AG04450 (cell line): Measurements from ENCODE around the gene LMAN1L. TPM values are rescaled to one million over a fixed set of nuclear protein-coding genes. Genes with fewer than 3 reads are reported as not detected.

Source experiments
- CTCF ChIA-PET: fragments of 300-600, 350-600 bp; formaldehyde crosslinking; extraction: SDS; loops from one replicate; lab custom pipeline; 2022; ENCODE audit warnings: antibody characterized with exemption, inconsistent platforms; lab: Charles Lee
- POLR2A ChIA-PET: fragments of 350-600 bp; formaldehyde crosslinking; extraction: SDS; loops from one replicate; lab custom pipeline; 2021; ENCODE audit warnings: antibody characterized with exemption, inconsistent platforms; lab: Yijun Ruan, JAX
- DNase-seq: peaks from one replicate; pipeline ENCODE4 v3.0.0-alpha.2; 2011; ENCODE audit warnings: low read depth, low spot score
- H3K27ac ChIP-seq: one replicate; pipeline ENCODE4 v1.5.1; 2012; ENCODE audit warnings: low read depth, low read length, control low read depth
- H3K27me3 ChIP-seq: one replicate; pipeline ENCODE4 v1.6.0; 2012; ENCODE audit warnings: low read length; ENCODE audit not compliant: control insufficient read depth, insufficient read depth
- H3K4me3 ChIP-seq: 2 replicates; pipeline ENCODE4 v1.5.1; 2011; ENCODE audit warnings: mild to moderate bottlenecking, low read depth, low read length, control low read depth
- H3K9me3 ChIP-seq: 2 replicates; pipeline ENCODE4 v1.5.1; 2012; ENCODE audit warnings: low read length; ENCODE audit not compliant: control insufficient read depth, insufficient read depth
- polyA plus RNA-seq: library from polyadenylated mRNA; depleted of rRNA; stranded (reverse); fragments of >200 nt; gene quantifications from 2 replicates; pipeline ENCODE4 v1.2.3, GENCODE V29; 2011
- TF ChIP-seq, protein P1 (sequence below): IDR thresholded peaks from 2 replicates; pipeline ENCODE4 v1.5.1; 2011; ENCODE audit warnings: low read depth, low read length, control low read depth, inconsistent platforms

LMAN1L gene
- polyA plus RNA-seq, 1 experiment: not detected

DNA sequence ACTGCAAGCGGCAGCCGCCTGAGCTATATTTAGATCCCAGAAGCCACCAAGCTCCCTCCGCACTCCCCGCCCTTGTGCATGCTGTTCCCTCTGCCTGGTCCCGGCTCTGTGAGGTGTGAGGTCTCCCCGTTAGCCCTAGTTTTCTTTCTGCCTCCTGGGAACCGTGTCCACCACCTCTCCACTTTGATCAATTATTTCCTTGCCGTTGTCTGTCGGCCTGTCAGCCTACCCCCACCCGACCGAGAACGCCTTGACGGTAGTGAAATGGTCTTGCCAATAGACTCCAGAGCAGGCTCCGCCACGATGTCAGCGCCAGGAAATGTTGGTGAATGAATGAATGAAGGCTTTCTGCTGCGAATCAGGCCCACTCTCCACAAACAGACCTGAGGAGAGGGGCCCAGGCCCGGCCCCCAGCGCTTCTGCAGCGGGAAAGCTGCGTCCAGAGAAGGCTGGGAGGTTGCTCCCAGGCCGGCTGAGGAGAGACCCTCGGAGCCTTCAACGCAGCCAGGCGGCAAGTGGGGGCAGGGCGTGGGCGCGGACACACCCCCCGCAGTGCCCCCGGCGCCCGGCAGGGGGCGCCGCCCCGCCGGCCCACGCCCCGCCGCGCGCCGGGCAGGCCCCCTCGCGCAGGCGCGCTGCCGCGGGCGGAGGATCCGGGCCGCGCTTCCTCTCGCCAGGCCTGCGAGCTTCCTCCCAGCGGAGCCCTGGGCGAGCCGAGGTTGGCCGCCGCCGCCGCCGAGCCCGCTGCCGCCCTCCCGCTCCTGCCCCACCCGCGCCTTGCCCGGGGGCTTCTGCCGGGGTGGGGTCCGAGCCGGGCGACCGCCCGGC lies 31.0 kb upstream of the LMAN1L start, which contains the start of gene CSK:
Gene CSK (plus strand): TSS at position 650 of the 828 bp plus-strand sequence. CDS start 16,218 bp downstream, outside the sequence.
- H3K9me3 ChIP-seq: no peaks in the 10 kb centered on the region
- TF ChIP-seq, protein P1, sequence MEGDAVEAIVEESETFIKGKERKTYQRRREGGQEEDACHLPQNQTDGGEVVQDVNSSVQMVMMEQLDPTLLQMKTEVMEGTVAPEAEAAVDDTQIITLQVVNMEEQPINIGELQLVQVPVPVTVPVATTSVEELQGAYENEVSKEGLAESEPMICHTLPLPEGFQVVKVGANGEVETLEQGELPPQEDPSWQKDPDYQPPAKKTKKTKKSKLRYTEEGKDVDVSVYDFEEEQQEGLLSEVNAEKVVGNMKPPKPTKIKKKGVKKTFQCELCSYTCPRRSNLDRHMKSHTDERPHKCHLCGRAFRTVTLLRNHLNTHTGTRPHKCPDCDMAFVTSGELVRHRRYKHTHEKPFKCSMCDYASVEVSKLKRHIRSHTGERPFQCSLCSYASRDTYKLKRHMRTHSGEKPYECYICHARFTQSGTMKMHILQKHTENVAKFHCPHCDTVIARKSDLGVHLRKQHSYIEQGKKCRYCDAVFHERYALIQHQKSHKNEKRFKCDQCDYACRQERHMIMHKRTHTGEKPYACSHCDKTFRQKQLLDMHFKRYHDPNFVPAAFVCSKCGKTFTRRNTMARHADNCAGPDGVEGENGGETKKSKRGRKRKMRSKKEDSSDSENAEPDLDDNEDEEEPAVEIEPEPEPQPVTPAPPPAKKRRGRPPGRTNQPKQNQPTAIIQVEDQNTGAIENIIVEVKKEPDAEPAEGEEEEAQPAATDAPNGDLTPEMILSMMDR: peak; percentile 48
- no peak within 1 kb of the TSS for H3K27ac ChIP-seq
- peak within 1 kb of the TSS; percentile 90 for H3K4me3 ChIP-seq
- POLR2A ChIA-PET: interaction anchor here (1.5 kb wide), 1 partner anchor 156 kb away, joined by 4 read pairs; the partner anchor contains the start of gene COX5A
- no peaks in the 10 kb centered on the region for H3K27me3 ChIP-seq
- CTCF ChIA-PET: interaction anchor here (0.5 to 3.8 kb wide), 14 partner anchors 11 to 403 kb away, joined by 3 to 54 read pairs (median 4); no protein-coding TSS in a partner anchor
- DNase-seq: no peak

DNA sequence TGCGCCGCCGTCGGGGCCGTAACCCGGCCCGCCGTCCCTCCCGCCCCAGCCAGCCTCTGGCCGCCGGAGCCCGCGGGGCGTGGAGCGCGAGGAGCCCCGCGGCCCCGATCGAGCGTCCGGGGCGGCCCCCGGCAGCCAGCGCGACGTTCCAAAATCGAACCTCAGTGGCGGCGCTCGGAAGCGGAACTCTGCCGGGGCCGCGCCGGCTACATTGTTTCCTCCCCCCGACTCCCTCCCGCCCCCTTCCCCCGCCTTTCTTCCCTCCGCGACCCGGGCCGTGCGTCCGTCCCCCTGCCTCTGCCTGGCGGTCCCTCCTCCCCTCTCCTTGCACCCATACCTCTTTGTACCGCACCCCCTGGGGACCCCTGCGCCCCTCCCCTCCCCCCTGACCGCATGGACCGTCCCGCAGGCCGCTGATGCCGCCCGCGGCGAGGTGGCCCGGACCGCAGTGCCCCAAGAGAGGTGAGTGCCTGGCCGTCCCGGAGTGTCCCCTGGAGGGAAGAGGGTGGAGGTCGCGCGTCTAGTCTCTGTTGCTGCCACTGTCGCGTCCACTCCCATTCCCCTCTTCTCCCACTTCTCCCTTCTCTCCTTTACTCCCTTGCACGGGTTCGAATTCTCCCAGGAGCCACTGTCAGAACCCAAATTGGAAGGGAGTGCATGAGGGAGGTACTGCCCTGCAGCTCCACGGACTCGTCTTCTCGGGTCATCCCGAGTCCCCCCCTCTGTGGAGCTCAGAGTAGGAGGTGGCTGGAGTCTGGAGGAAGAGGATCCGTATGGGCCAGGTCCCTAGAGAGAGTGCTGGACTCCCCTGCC lies 30.2 kb upstream of the LMAN1L start:
- DNase-seq: no peak
- ChIA-PET POLR2A (interaction anchor here (1.4 kb wide), 1 partner anchor 12 kb away, joined by 3 read pairs; no protein-coding TSS in a partner anchor), CTCF (interaction anchor here (0.5 to 3.8 kb wide), 10 partner anchors 11 to 404 kb away, joined by 3 to 54 read pairs (median 5); no protein-coding TSS in a partner anchor)
- Histone ChIP-seq H3K4me3 (peak overlapping the region; percentile 90), H3K27me3 (no peaks in the 10 kb centered on the region), H3K27ac (no peak overlapping the region), H3K9me3 (no peaks in the 10 kb centered on the region)
- TF ChIP-seq, protein P1: no peak

DNA sequence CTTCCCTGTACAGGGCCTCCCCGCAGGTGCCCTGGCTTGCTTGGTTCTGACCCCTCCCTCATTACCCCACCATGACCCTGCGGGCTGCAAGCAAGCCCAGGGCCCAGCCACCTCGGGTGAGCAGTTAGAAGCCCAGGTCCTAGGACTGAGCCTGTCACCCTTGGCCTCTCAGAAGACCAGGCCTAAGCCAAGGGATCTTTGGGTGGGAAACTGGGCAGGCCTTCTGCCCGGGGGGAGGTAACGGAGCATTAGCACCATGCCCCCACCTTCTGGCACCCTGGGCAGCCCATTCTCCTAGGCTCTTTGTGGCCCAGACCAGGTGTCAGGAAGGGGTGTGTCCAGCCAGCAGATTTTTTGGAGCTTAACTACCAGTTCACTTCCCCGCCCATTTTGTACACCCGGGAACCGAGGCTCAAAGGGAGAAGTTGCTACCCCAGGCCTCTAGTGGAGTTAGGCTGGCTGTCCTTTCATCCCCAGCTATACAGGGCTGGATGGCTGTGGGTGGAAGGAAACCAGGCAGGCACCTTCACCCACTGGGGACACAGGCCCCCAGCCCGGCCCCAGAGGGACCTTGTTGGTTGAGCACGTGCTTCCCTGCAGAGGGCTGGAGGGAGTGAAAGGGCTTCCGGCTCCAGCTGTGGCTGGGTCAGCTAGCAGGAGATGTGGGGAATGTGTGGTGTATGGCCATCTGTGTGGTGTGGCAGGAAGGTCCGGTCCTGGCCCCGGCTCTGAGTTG lies 29.4 kb upstream of the LMAN1L start:
- Histone ChIP-seq H3K9me3 (no peaks in the 10 kb centered on the region), H3K4me3 (peak overlapping the region; percentile 90), H3K27me3 (no peaks in the 10 kb centered on the region), H3K27ac (no peak overlapping the region)
- ChIA-PET CTCF (interaction anchor here (1.8 to 2.9 kb wide), 4 partner anchors 11 to 148 kb away, joined by 5 to 11 read pairs (median 9); no protein-coding TSS in a partner anchor), POLR2A (interaction anchor here (0.5 to 1.4 kb wide), 2 partner anchors 11 to 17 kb away, joined by 3 read pairs; no protein-coding TSS in a partner anchor)
- TF ChIP-seq, protein P1: no peak
- DNase-seq: no peak

DNA sequence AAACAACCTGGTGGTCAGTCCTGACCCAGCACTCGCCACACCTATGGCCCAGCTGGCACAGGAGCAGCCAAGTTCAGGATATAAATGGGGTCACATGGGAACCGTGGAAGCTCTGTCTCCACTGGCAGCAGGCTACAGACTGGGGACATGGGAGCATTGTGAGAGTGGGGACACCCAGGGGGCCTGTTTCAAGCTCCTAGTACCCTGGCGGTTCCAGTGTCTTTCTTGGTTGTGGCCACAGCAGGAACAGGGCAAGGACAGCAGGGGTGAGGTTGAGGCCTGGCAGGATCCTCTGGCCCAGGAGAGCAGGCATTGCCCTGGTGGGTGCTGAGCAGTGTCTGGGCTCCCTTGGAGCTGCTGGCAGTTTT lies 28.8 kb upstream of the LMAN1L start:
- CTCF ChIA-PET: interaction anchor here (1.0 to 2.9 kb wide), 5 partner anchors 12 to 149 kb away, joined by 4 to 11 read pairs (median 8); no protein-coding TSS in a partner anchor
- Histone ChIP-seq H3K27ac (no peak overlapping the region), H3K9me3 (no peaks in the 10 kb centered on the region), H3K4me3 (peak overlapping the region; percentile 90), H3K27me3 (no peaks in the 10 kb centered on the region)
- TF ChIP-seq, protein P1: no peak
- no peak for DNase-seq
- POLR2A ChIA-PET: interaction anchor here (0.5 to 1.4 kb wide), 2 partner anchors 10 to 17 kb away, joined by 3 read pairs; no protein-coding TSS in a partner anchor
